Panc1 (cell line): ENCODE measurements around the gene ELL2. TPM values are rescaled to one million over a fixed set of nuclear protein-coding genes. Genes with fewer than 3 reads are reported as not detected.

Experiments
- ATAC-seq: fragments of 200-7000 bp; cut with Tn5 transposase; 2 replicates; pipeline ENCODE4 v1.9.1; 2020; ENCODE audit warnings: mild to moderate bottlenecking, moderate library complexity
- BruUV-seq: library from RNA; stranded (reverse); fragments of 400-500 nt; replicated peaks from 2 replicates; lab custom pipeline; 2021; lab: Mats Ljungman, UMichigan
- CTCF ChIA-PET: fragments of 300-600 bp; sonication (Branson Sonifier 250); formaldehyde crosslinking; loops from one replicate; lab custom pipeline; 2022; ENCODE audit warnings: antibody characterized with exemption; lab: Charles Lee
- POLR2A ChIA-PET: fragments of 300-600 bp; sonication (Branson Sonifier 250); formaldehyde crosslinking; loops from one replicate; lab custom pipeline; 2022; ENCODE audit warnings: antibody characterized with exemption; lab: Charles Lee
- DNase-seq: peaks from one replicate; pipeline ENCODE4 v3.0.0-alpha.2; 2010; ENCODE audit warnings: low read depth, low spot score
- H3K27ac ChIP-seq: 2 replicates; pipeline ENCODE4 v1.5.1; 2011; ENCODE audit warnings: mild to moderate bottlenecking, low read length, inconsistent platforms
- H3K27me3 ChIP-seq: fragments of 200-500 bp; sonication (Bioruptor generic); 2 replicates; pipeline ENCODE4 v1.6.0; 2014; ENCODE audit warnings: low read length, inconsistent platforms; ENCODE audit not compliant: control insufficient read depth, insufficient read depth
- H3K36me3 ChIP-seq: fragments of 200-500 bp; sonication (Bioruptor generic); 2 replicates; pipeline ENCODE4 v1.5.1; 2014; ENCODE audit warnings: inconsistent platforms, mild to moderate bottlenecking, low read length, moderate library complexity; ENCODE audit not compliant: control insufficient read depth, insufficient read depth
- H3K4me1 ChIP-seq: 2 replicates; pipeline ENCODE4 v1.5.1; 2011; ENCODE audit warnings: inconsistent platforms, mild to moderate bottlenecking, low read length, moderate library complexity; ENCODE audit not compliant: control insufficient read depth, insufficient read depth
- H3K4me3 ChIP-seq, 2 experiments: 2 replicates each; pipeline ENCODE4 v1.5.1; 2011 to 2012; ENCODE audit warnings: low read depth in 2 of 2, low read length in 2 of 2, mild to moderate bottlenecking in 2 of 2, inconsistent platforms in 1 of 2, moderate library complexity in 1 of 2
- H3K9me3 ChIP-seq: fragments of 200-500 bp; sonication (Bioruptor generic); 2 replicates; pipeline ENCODE4 v1.5.1; 2014; ENCODE audit warnings: low read depth, mild to moderate bottlenecking, inconsistent platforms, low read length, moderate library complexity; ENCODE audit not compliant: control insufficient read depth, insufficient read depth
- POLR2AphosphoS5 ChIP-seq: IDR thresholded peaks from 2 replicates; pipeline ENCODE4 v1.6.1; 2012; ENCODE audit warnings: mild to moderate bottlenecking, low read depth, low read length, moderate library complexity
- REST ChIP-seq, 2 experiments: IDR thresholded peaks; 2 replicates each; pipeline ENCODE4 v1.6.1; 2011 to 2012; ENCODE audit warnings: low read depth in 2 of 2, control low read depth in 1 of 2, low read length in 1 of 2, mild to moderate bottlenecking in 1 of 2, moderate library complexity in 1 of 2; ENCODE audit not compliant: insufficient read depth in 1 of 2
- SIN3A ChIP-seq: IDR thresholded peaks from 2 replicates; pipeline ENCODE4 v1.6.1; 2012; ENCODE audit warnings: low read depth, mild to moderate bottlenecking, low read length, moderate library complexity, borderline replicate concordance; ENCODE audit not compliant: insufficient read depth
- TCF7L2 ChIP-seq: IDR thresholded peaks from 2 replicates; pipeline ENCODE4 v1.6.1; 2011; ENCODE audit warnings: mild to moderate bottlenecking, low read depth, low read length, inconsistent platforms
- in situ Hi-C: cut with HindIII; loops from 2 replicates; pipeline ENCODE4 v1.10.0; 2016; ENCODE audit warnings: low sequenced_read_pairs, low pct_unique_long_range_greater_than_20kb
- intact Hi-C: fragments of 100-400 bp; cut with micrococcal nuclease; formaldehyde crosslinking; loops from one replicate; pipeline ENCODE4 v1.10.0; 2022; ENCODE audit not compliant: unreplicated experiment
- total RNA-seq: library from RNA; stranded (reverse); gene quantifications from one replicate; pipeline ENCODE4 v1.2.1, GENCODE V29; 2021; ENCODE audit not compliant: unreplicated experiment
- TF ChIP-seq, protein P1 (sequence below): fragments of 450-650 bp; IDR thresholded peaks from 2 replicates; pipeline ENCODE4 v1.5.1; 2017; ENCODE audit warnings: mild to moderate bottlenecking

Gene ELL2
- total RNA-seq, 1 experiment from 2014 or later: 68.5 TPM

- BruUV-seq: no TSS peak
- DNase-seq (no peak), ATAC-seq (0 out of 2 replicates have a peak, but pooled peaks have one; percentile 31)
- no peak overlapping the region for H3K27ac ChIP-seq
- no peaks in the 10 kb centered on the region for H3K9me3 ChIP-seq
- in situ Hi-C loops (no loop called here), intact Hi-C loops (no loop called here)
- ChIA-PET POLR2A (no interaction called here), CTCF (interaction anchor here (0.7 kb wide), 1 partner anchor 63 kb away, joined by 3 read pairs; no protein-coding TSS in a partner anchor)
- TF ChIP-seq REST (IDR thresholded peaks at IDR 0.05; ENCODE audit: insufficient read depth in 1 of 2, low read depth in 2 of 2, low read length in 1 of 2): no peak
- 0 out of 2 replicates have a peak, but pooled peaks have one; percentile 25 for TF ChIP-seq POLR2AphosphoS5
- H3K27me3 ChIP-seq: no peaks in the 10 kb centered on the region
- H3K4me1 ChIP-seq: no peaks in the 10 kb centered on the region; the same call in 1 of the 2 replicates
- no peak overlapping the region for H3K4me3 ChIP-seq
- H3K36me3 ChIP-seq: no peaks in the 10 kb centered on the region; the same call in 1 of the 2 replicates
These were observed 78.2 kb downstream of the ELL2 start for GRCh38 chr5:95883185-95884016.

DNA sequence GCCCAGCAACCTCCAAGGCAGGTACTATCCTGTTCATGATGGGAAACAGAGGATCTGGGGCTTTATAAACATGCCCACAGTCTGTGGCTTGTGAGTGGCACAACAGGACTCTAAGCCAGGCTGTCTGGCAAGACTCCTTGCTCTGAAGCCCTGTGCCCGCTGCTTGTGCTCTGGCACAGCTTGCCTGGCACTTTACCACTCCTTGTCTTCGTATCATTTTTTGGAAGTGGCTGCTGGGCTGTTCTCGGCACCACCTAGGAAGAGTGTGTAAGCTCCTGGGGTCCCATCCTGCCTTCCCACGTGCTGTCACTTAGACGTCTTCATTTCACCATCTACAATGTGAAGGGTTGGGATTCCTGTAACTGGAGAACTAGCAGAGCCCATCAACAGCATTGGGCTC is 79.8 kb downstream of the ELL2 start:
- Histone ChIP-seq H3K4me1 (no peaks in the 10 kb centered on the region; the same call in 1 of the 2 replicates), H3K9me3 (no peaks in the 10 kb centered on the region), H3K36me3 (no peaks in the 10 kb centered on the region), H3K27ac (no peak overlapping the region), H3K4me3 (no peak overlapping the region), H3K27me3 (no peaks in the 10 kb centered on the region)
- no TSS peak for BruUV-seq
- POLR2A ChIA-PET: interaction anchor here (0.6 to 0.7 kb wide), 2 partner anchors 15 to 353 kb away, joined by 8 to 10 read pairs; no protein-coding TSS in a partner anchor
- DNase-seq (no peak), ATAC-seq (no peak)
- intact Hi-C loops: no loop called here
- CTCF ChIA-PET: interaction anchor here (0.7 kb wide), 1 partner anchor 327 kb away, joined by 10 read pairs; the partner anchor contains the start of genes ARSK and SKIC3
- no peak for TF ChIP-seq SIN3A
- TF ChIP-seq, protein P1, sequence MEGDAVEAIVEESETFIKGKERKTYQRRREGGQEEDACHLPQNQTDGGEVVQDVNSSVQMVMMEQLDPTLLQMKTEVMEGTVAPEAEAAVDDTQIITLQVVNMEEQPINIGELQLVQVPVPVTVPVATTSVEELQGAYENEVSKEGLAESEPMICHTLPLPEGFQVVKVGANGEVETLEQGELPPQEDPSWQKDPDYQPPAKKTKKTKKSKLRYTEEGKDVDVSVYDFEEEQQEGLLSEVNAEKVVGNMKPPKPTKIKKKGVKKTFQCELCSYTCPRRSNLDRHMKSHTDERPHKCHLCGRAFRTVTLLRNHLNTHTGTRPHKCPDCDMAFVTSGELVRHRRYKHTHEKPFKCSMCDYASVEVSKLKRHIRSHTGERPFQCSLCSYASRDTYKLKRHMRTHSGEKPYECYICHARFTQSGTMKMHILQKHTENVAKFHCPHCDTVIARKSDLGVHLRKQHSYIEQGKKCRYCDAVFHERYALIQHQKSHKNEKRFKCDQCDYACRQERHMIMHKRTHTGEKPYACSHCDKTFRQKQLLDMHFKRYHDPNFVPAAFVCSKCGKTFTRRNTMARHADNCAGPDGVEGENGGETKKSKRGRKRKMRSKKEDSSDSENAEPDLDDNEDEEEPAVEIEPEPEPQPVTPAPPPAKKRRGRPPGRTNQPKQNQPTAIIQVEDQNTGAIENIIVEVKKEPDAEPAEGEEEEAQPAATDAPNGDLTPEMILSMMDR: no peak
- TF ChIP-seq POLR2AphosphoS5: no peak
- no peak for TF ChIP-seq TCF7L2
- TF ChIP-seq REST (IDR thresholded peaks at IDR 0.05; ENCODE audit: insufficient read depth in 1 of 2, low read depth in 2 of 2, low read length in 1 of 2): no peak
- in situ Hi-C loops: no loop called here
